Vagina (tissue), 2 donors: ENCODE measurements around the gene CALD1.

ENCODE experiments used
- POLR2A ChIP-seq, 2 donors: fragments of 450-650 bp; IDR thresholded peaks; one replicate each; pipeline ENCODE4 v1.6.1; 2017; ENCODE audit warnings: antibody characterized with exemption in 2 of 2, mild to moderate bottlenecking in 2 of 2, moderate library complexity in 2 of 2
- TF ChIP-seq, protein P1 (sequence below), 3 experiments: fragments of 450-650 bp in 2 of 3; fragments of 200-600 bp in 1 of 3; sonication (generic) in 1 of 3; IDR thresholded peaks; one replicate each; pipeline ENCODE4 v1.5.1; 2017 to 2019; ENCODE audit warnings: antibody characterized with exemption in 3 of 3, mild to moderate bottlenecking in 2 of 3, moderate library complexity in 2 of 3

DNA sequence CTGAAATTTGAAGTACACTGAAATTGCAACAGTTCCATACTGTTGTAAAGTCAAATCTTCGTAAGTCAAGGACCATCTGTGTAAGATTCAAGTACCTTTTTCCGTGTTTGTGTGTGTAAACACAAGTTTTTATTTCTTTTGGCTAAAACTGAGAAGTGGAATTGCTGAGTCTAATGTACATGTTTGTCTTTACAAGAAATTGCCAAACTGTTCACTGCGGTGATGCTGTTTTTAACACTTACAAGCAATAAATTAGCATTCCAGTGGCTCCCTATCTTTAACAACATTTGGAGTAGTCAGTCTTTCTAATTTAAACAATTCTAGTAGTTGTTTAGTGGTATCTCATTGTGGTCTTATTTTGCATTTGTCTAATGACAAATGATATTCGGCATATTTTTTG is 23.3 kb downstream of the CALD1 start:
- TF ChIP-seq, protein P1, sequence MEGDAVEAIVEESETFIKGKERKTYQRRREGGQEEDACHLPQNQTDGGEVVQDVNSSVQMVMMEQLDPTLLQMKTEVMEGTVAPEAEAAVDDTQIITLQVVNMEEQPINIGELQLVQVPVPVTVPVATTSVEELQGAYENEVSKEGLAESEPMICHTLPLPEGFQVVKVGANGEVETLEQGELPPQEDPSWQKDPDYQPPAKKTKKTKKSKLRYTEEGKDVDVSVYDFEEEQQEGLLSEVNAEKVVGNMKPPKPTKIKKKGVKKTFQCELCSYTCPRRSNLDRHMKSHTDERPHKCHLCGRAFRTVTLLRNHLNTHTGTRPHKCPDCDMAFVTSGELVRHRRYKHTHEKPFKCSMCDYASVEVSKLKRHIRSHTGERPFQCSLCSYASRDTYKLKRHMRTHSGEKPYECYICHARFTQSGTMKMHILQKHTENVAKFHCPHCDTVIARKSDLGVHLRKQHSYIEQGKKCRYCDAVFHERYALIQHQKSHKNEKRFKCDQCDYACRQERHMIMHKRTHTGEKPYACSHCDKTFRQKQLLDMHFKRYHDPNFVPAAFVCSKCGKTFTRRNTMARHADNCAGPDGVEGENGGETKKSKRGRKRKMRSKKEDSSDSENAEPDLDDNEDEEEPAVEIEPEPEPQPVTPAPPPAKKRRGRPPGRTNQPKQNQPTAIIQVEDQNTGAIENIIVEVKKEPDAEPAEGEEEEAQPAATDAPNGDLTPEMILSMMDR (IDR thresholded peaks at IDR 0.05) = no peak
- no peak for TF ChIP-seq POLR2A (IDR thresholded peaks at IDR 0.05)
